HepG2 (cell line): ENCODE results near the gene NCLN. TPM values are rescaled to one million over a fixed set of nuclear protein-coding genes. Genes with fewer than 3 reads are reported as not detected.

ENCODE experiments used
- ERF ChIP-seq: IDR thresholded peaks from 2 replicates; pipeline ENCODE4 v1.6.1; 2018; ENCODE audit warnings: missing biosample characterization, missing genetic modification reagents
- GMEB2 ChIP-seq: IDR thresholded peaks from 2 replicates; pipeline ENCODE4 v1.6.1; 2016; ENCODE audit warnings: missing biosample characterization, missing genetic modification reagents, low read depth
- HOXA3 ChIP-seq: sonication (generic); formaldehyde crosslinking; IDR thresholded peaks from 2 replicates; pipeline ENCODE4 v1.5.0; 2020; ENCODE audit warnings: missing genetic modification reagents
- IRX3 ChIP-seq: sonication (generic); formaldehyde crosslinking; IDR thresholded peaks from 2 replicates; pipeline ENCODE4 v1.8.1; 2023; ENCODE audit warnings: mild to moderate bottlenecking, low read depth, missing genetic modification reagents, borderline replicate concordance
- MEF2D ChIP-seq: sonication (generic); formaldehyde crosslinking; IDR thresholded peaks from 2 replicates; pipeline ENCODE4 v1.5.1; 2020; ENCODE audit warnings: mild to moderate bottlenecking, missing genetic modification reagents
- MXD4 ChIP-seq: IDR thresholded peaks from 2 replicates; pipeline ENCODE4 v1.6.1; 2016; ENCODE audit warnings: mild to moderate bottlenecking, missing biosample characterization, missing genetic modification reagents
- MYC ChIP-seq: sonication (generic); formaldehyde crosslinking; IDR thresholded peaks from 2 replicates; pipeline ENCODE4 v1.9.0; 2021; ENCODE audit warnings: missing genetic modification reagents, borderline replicate concordance
- MYPOP ChIP-seq: sonication (generic); formaldehyde crosslinking; IDR thresholded peaks from 2 replicates; pipeline ENCODE4 v1.8.1; 2023; ENCODE audit warnings: mild to moderate bottlenecking, moderate library complexity, missing genetic modification reagents
- NFRKB ChIP-seq: fragments of 450-650 bp; IDR thresholded peaks from 2 replicates; pipeline ENCODE4 v1.6.1; 2017
- PRDM15 ChIP-seq: sonication (generic); formaldehyde crosslinking; IDR thresholded peaks from 2 replicates; pipeline ENCODE4 v1.4.0; 2020; ENCODE audit warnings: missing genetic modification reagents
- RFX5 ChIP-seq: IDR thresholded peaks from 2 replicates; pipeline ENCODE4 v1.6.1; 2011; ENCODE audit warnings: low read depth, low read length, improper control_type of control experiment
- TGIF2 ChIP-seq: IDR thresholded peaks from 2 replicates; pipeline ENCODE4 v1.6.1; 2016; ENCODE audit warnings: control low read depth, missing compliant biosample characterization
- ZFP1 ChIP-seq: IDR thresholded peaks from 2 replicates; pipeline ENCODE4 v1.6.1; 2016
- ZFP36L1 ChIP-seq: sonication (generic); formaldehyde crosslinking; IDR thresholded peaks from 2 replicates; pipeline ENCODE4 v1.8.0; 2022; ENCODE audit warnings: mild to moderate bottlenecking, missing genetic modification reagents, moderate library complexity
- ZMYM3 ChIP-seq: sonication (generic); formaldehyde crosslinking; IDR thresholded peaks from 2 replicates; pipeline ENCODE4 v1.5.1; 2020; ENCODE audit warnings: mild to moderate bottlenecking, missing genetic modification reagents
- ZNF10 ChIP-seq: sonication (generic); formaldehyde crosslinking; IDR thresholded peaks from 2 replicates; pipeline ENCODE4 v1.4.0; 2020; ENCODE audit warnings: mild to moderate bottlenecking, low read depth, missing genetic modification reagents, borderline replicate concordance
- ZNF292 ChIP-seq: sonication (generic); formaldehyde crosslinking; IDR thresholded peaks from 2 replicates; pipeline ENCODE4 v1.8.1; 2022; ENCODE audit warnings: mild to moderate bottlenecking, low read depth, missing genetic modification reagents, borderline replicate concordance
- ZNF30 ChIP-seq: sonication (generic); formaldehyde crosslinking; IDR thresholded peaks from 2 replicates; pipeline ENCODE4 v1.5.0; 2020; ENCODE audit warnings: mild to moderate bottlenecking, missing genetic modification reagents
- ZNF549 ChIP-seq: sonication (generic); formaldehyde crosslinking; IDR thresholded peaks from 2 replicates; pipeline ENCODE4 v1.5.0; 2020; ENCODE audit warnings: missing genetic modification reagents
- ZNF703 ChIP-seq: sonication (generic); formaldehyde crosslinking; IDR thresholded peaks from 2 replicates; pipeline ENCODE4 v1.5.1; 2020; ENCODE audit warnings: missing genetic modification reagents, mild to moderate bottlenecking, moderate library complexity, borderline replicate concordance
- polyA plus RNA-seq, 8 experiments: library from polyadenylated mRNA; depleted of rRNA in 3 of 8; stranded (reverse) in 7 of 8; unstranded in 1 of 8; fragments of >200 nt; fragmentation: Illumina TruSeq in 4 of 8; extraction: Trizol in 4 of 8; gene quantifications; 2 replicates each; pipeline versions ENCODE4 v1.2.1 to v1.2.3, GENCODE V29; 2011 to 2016; ENCODE audit warnings: low read depth in 4 of 8, missing spikeins in 1 of 8, mixed read lengths in 1 of 8; ENCODE audit not compliant: insufficient read depth in 1 of 8
- total RNA-seq, 5 experiments: library from RNA; depleted of rRNA; stranded (reverse); fragments of >200 nt; fragmentation: Illumina TruSeq; extraction: Trizol; gene quantifications; 2 replicates each; pipeline ENCODE4 v1.2.3, GENCODE V29; 2016; ENCODE audit warnings: low read depth in 1 of 5
- TF ChIP-seq, protein P1 (sequence below): sonication (generic); formaldehyde crosslinking; IDR thresholded peaks from 2 replicates; pipeline ENCODE4 v1.5.0; 2020; ENCODE audit warnings: mild to moderate bottlenecking, missing genetic modification reagents

NCLN gene
- total and polyA plus RNA-seq, 2 of the 13 experiments (the other 11 are each of a cell fraction or from before 2014, with no cell fraction given): 42.6 to 56.0 TPM

DNA sequence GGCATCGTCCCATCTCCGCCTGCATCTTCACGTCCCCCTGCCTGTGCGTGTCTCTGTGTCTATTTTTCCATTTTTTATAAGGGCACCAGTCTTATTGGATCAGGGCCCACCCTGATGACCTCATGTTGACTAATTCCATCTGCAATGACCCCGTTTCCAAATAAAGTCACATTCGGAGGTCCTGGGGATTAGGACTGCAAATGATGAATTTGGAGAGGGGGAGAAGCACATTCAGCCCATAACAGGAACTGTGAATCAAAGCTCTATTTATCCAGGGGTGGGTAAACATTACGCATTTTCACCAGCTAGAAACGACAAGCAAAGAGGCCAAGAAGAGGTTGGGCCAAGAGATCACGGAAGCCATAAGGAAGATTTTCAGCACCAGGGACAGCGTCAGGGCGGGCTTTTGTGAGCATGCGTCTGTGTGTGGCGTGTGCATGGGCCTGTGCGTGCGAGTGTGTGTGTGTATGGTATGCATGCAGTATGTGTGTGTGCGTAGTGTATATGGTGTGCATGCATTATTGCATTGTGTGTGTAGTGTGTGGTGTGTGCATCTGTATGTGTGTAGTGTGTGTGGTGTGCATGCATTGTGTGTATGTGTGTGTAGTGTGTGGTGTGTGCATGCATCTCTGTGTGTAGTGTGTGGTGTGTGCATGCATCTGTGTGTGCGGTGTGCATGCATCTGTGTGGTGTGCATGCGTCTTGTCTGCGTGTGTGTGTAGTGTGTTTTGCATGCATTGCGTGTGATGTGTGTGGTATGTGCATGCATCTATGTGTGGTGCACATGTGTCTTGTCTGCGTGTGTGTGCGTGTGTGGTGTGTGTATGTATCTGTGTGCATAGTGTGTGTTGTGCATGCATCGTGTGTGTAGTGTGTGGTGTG, 58.3 kb downstream of the NCLN start (continued):
- no peak for TF ChIP-seq ZNF292 (CRISPR knock-in tag)
- TF ChIP-seq IRX3 (CRISPR knock-in tag): peak; percentile 68; the same call in 1 of the 2 replicates
- TF ChIP-seq PRDM15: no peak
- TF ChIP-seq ZFP36L1 (CRISPR knock-in tag): no peak
- no peak for TF ChIP-seq ZNF10 (CRISPR knock-in tag)
- no peak for TF ChIP-seq MYC (CRISPR knock-in tag)
- TF ChIP-seq MYPOP (CRISPR knock-in tag): no peak
- no peak for TF ChIP-seq ZNF549 (CRISPR knock-in tag)
- TF ChIP-seq ZMYM3 (CRISPR knock-in tag): no peak
- TF ChIP-seq HOXA3 (CRISPR knock-in tag): peak; percentile 47; the same call in 1 of the 2 replicates
- peak; percentile 53; the same call in 1 of the 2 replicates for TF ChIP-seq MXD4 (CRISPR knock-in tag)
- peak; percentile 52; the same call in 1 of the 2 replicates for TF ChIP-seq MEF2D (CRISPR knock-in tag)
- peak; percentile 53; the same call in 1 of the 2 replicates for TF ChIP-seq NFRKB
- TF ChIP-seq GMEB2 (CRISPR knock-in tag): no peak
- no peak for TF ChIP-seq ZNF703 (CRISPR knock-in tag)
- no peak for TF ChIP-seq ZFP1
- TF ChIP-seq, protein P1, sequence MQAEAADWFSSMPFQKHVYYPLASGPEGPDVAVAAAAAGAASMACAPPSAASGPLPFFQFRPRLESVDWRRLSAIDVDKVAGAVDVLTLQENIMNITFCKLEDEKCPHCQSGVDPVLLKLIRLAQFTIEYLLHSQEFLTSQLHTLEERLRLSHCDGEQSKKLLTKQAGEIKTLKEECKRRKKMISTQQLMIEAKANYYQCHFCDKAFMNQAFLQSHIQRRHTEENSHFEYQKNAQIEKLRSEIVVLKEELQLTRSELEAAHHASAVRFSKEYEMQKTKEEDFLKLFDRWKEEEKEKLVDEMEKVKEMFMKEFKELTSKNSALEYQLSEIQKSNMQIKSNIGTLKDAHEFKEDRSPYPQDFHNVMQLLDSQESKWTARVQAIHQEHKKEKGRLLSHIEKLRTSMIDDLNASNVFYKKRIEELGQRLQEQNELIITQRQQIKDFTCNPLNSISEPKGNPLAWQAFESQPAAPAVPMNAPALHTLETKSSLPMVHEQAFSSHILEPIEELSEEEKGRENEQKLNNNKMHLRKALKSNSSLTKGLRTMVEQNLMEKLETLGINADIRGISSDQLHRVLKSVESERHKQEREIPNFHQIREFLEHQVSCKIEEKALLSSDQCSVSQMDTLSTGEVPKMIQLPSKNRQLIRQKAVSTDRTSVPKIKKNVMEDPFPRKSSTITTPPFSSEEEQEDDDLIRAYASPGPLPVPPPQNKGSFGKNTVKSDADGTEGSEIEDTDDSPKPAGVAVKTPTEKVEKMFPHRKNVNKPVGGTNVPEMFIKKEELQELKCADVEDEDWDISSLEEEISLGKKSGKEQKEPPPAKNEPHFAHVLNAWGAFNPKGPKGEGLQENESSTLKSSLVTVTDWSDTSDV (CRISPR knock-in tag): no peak
- TF ChIP-seq TGIF2 (CRISPR knock-in tag): peak; percentile 70; the same call in 1 of the 2 replicates
- TF ChIP-seq RFX5: no peak
- peak; percentile 84; the same call in 1 of the 2 replicates for TF ChIP-seq ERF
- TF ChIP-seq ZNF30: peak; percentile 66; the same call in 1 of the 2 replicates
